ENCODE data around the gene ZNF695.
"Not testable (repeated sequence)": the region's sequence is repeated elsewhere in the genome, so short reads cannot be mapped to it uniquely, and the experiment has no call there.

- not testable (repeated sequence) for TF ChIP-seq CTCF, POLR2A (IDR thresholded peaks at IDR 0.05)
These were observed 24.4 kb upstream of the ZNF695 start for GRCh38 chr1:247032306-247032705.
